Activated T-helper 17 cell treated with anti-CD3 and anti-CD28 coated beads, Interleukin-2, amount 50 U/mL, for 72 hours (primary cell): ENCODE data around the gene GPC1. TPM values are rescaled to one million over a fixed set of nuclear protein-coding genes. Genes with fewer than 3 reads are reported as not detected.

Experiments used
- ATAC-seq: fragments of 150-1000 bp; cut with Tn5 transposase; replicated peaks from 2 replicates; pipeline ENCODE4 v1.10.0; 2021; ENCODE audit warnings: mild to moderate bottlenecking, moderate library complexity
- H3K27ac Mint-ChIP-seq: one replicate; pipeline ENCODE4 v1.8.0; 2022; ENCODE audit warnings: mixed read lengths
- H3K27me3 Mint-ChIP-seq: one replicate; pipeline ENCODE4 v1.8.0; 2022; ENCODE audit warnings: mixed read lengths
- H3K36me3 Mint-ChIP-seq: one replicate; pipeline ENCODE4 v1.8.0; 2022; ENCODE audit warnings: low read depth, mild to moderate bottlenecking, mixed read lengths
- H3K4me1 Mint-ChIP-seq: one replicate; pipeline ENCODE4 v1.8.0; 2022; ENCODE audit warnings: mixed read lengths
- H3K4me3 Mint-ChIP-seq: one replicate; pipeline ENCODE4 v1.8.0; 2022; ENCODE audit warnings: mild to moderate bottlenecking, mixed read lengths
- H3K9me3 Mint-ChIP-seq: one replicate; pipeline ENCODE4 v1.8.0; 2022; ENCODE audit warnings: mixed read lengths
- total RNA-seq, 2 donors: library from RNA; stranded (reverse); gene quantifications; one replicate each; pipeline ENCODE4 v1.2.3, GENCODE V29; 2022

Gene GPC1
- total RNA-seq, 2 donors from 2014 or later = 4.0 to 4.6 TPM

DNA sequence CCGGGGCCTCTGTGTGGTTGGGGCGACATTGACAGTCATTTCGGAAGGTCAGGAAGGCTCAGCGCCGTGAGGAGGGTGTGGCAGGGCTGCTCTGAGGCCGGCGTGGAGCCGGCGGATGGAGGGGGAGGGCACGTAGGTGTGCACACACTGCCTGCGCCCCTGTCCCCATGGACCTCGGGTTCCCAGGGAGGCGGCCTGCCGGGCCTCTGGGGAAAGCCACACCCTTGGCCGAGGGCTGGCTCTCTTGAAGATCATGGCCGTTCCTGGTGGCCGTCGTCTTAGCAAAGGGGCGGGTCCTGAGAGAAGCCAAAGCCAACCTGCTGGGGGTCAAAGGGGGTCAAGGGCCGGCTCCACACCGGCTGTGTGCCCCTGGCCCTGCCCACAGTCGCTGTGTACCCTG is 11.9 kb downstream of the GPC1 start:
- Mint-ChIP-seq H3K4me3 (no peak overlapping the region), H3K36me3 (no peaks in the 10 kb centered on the region), H3K4me1 (no peaks in the 10 kb centered on the region), H3K27ac (no peak overlapping the region), H3K27me3 (peaks cover 10% of the 10 kb centered on the region), H3K9me3 (no peaks in the 10 kb centered on the region)
- ATAC-seq = no peak

- Mint-ChIP-seq H3K4me1 (no peaks in the 10 kb centered on the region), H3K36me3 (no peaks in the 10 kb centered on the region), H3K9me3 (no peaks in the 10 kb centered on the region)
Measured at GRCh38 chr2:240447934-240448333, 12.5 kb downstream of the GPC1 start.

GRCh38 chr2:240448387-240449274 is 13.2 kb downstream of the GPC1 start:
- no peaks in the 10 kb centered on the region for H3K9me3 Mint-ChIP-seq
- H3K4me1 Mint-ChIP-seq = no peaks in the 10 kb centered on the region
- peaks cover 10% of the 10 kb centered on the region for H3K27me3 Mint-ChIP-seq
- ATAC-seq = no peak
- no peaks in the 10 kb centered on the region for H3K36me3 Mint-ChIP-seq
- no peak overlapping the region for H3K4me3 Mint-ChIP-seq
- no peak overlapping the region for H3K27ac Mint-ChIP-seq

More at GRCh38 chr2:240447934-240448333, 12.5 kb downstream of the GPC1 start:
- Mint-ChIP-seq H3K27me3 (peaks cover 10% of the 10 kb centered on the region), H3K4me3 (no peak overlapping the region), H3K27ac (no peak overlapping the region)
- no peak for ATAC-seq

DNA sequence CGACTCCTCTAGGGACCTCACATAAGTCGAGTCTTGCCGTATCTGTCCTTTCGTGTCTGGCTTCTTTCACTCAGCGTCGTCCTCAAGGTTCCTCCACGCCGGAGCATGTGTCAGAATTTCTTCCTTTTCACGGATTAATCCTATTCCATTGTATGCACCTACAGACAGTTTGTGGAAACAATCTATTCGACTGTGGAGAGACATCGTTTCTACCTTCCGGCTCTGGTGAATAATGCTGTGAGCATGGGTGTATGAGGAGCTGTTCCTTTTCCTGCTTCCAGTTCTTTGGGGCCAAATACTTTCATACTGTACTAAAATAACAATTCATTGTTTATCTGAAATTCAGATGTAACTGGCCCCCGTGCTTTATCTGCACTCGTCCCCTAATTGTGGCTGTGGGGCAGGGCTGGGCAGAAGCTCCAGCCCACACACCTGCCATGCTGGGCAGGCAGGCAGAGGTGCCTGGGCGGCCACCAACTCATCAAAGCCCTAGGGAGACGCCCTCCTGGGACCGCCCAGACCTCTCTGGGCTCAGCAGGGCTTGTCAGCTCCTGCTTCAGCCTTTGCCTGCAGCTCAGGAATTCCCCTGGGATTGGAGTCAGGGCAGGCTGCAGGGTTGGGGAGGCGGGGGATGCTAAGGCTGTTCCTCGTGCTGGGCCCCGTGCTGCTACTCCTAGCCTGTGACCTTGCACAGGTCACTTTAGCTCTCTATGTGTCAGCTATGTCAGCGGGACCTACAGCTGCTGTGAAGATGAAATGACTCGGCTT is 14.5 kb downstream of the GPC1 start:
- ATAC-seq = no peak
- Mint-ChIP-seq H3K4me3 (no peak overlapping the region), H3K36me3 (peaks cover 4% of the 10 kb centered on the region), H3K27me3 (peaks cover 19% of the 10 kb centered on the region), H3K4me1 (peaks cover 4% of the 10 kb centered on the region), H3K9me3 (no peaks in the 10 kb centered on the region), H3K27ac (no peak overlapping the region)

DNA sequence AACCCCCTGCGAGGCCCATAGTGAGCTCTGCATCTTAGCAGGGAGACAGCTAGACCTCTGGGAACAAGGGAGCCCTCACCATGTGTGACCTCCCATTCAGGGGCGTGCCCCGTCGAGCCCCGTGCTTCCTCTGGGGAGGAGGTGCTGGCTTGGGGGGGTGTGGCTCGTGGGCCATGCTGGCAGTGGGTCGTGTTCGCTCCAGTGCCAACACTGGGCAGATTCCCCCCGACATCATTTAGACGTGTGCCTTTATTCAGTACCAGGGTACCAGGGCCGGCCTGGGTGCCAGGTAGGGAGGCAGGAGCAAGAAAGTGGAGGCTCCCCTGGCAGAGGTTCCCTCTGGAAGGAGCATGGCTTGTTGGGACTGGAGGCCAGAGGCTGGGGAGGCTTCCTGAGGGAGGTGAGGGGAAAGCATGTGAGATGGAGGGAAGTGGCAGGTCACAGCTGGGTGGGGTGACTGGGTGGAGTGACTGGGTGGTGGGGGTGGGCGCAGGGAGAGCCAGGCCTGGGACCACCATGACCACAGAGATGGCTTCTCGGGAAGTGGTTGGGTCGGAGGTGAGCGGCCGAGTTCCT is 15.2 kb downstream of the GPC1 start:
- Mint-ChIP-seq H3K4me3 (no peak overlapping the region), H3K27ac (no peak overlapping the region), H3K36me3 (peaks cover 4% of the 10 kb centered on the region), H3K4me1 (peaks cover 4% of the 10 kb centered on the region), H3K27me3 (peaks cover 20% of the 10 kb centered on the region), H3K9me3 (no peaks in the 10 kb centered on the region)
- no peak for ATAC-seq

GRCh38 chr2:240451108-240451611 is 15.7 kb downstream of the GPC1 start:
- ATAC-seq = no peak
- Mint-ChIP-seq H3K36me3 (peaks cover 4% of the 10 kb centered on the region), H3K27ac (no peak overlapping the region), H3K4me1 (peaks cover 4% of the 10 kb centered on the region), H3K4me3 (no peak overlapping the region), H3K9me3 (no peaks in the 10 kb centered on the region), H3K27me3 (peaks cover 20% of the 10 kb centered on the region)

DNA sequence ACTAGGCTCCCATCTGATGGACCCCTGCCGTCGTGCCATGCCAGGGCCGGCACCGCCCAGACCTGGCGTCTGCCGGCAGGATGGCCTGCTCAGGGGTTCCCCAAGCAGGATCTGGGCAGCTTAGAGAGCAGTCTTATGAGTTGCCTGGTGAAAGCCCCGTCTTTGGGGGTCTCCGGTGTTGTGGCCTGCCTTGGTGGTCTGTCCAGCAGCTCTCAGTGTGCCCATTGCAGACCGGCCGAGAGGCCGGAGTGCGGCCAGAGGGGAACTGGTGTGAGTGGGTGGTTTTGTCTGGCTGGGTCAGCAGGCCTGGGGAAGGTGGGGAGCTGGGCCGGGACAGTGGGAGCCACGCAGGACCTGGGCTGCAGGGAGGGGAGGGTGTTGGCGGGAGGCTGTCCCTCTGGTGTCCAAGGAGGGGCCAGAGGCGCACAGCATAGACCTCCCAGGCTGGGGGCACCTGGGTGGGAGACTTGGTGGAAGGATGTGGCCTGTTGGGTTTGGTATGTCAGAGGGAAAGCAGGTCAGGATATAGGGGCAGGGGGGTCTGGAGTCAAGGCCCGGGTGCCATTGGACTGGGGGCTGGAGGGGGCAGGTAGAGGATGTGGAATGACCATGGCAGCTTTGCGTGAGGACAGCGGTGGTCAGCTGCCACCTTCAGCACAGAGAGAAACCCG is 16.5 kb downstream of the GPC1 start:
- Mint-ChIP-seq H3K4me1 (peaks cover 4% of the 10 kb centered on the region), H3K4me3 (peak overlapping the region; percentile 52), H3K27me3 (peaks cover 20% of the 10 kb centered on the region), H3K9me3 (no peaks in the 10 kb centered on the region), H3K27ac (no peak overlapping the region), H3K36me3 (peaks cover 4% of the 10 kb centered on the region)
- no peak for ATAC-seq

DNA sequence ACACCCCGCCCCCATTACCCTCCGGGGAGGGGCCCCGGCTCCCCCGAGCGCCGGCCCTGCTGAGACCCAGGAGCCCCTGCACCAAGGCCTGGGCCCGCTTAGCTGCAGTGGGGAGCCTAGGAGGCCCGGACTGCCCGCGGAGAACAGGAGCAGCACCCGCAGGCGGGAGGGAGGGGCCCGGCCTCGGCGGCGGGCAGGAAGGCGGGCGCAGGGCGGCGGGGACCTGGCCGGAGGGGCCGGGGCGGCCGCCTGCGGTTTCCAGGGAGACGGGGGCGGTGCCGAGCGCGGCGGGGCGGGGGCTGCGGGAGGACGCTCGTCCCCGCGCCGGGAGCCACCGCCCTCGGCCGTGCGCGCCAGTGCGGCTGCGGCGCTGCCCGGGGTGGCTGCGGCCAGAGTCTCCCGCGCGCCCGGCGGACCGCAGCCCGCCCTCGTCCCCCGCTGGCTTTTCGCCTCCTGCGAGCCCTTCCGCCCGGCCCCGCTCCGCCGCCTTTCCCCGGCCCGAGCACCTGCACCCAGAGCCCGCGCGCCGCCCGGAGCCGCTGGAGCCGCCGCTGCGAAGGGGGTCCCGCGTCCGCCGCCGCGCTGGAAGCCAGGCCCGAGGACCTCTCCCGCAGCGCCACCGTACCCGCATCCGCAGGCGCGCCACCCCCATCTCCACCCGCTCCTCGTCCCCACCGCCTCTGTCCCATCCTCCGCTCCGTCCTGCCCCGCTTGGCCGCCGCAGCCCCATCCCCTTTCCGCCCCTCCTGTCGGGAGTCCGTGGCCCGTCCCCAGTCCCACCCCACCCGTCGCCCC is 17.2 kb downstream of the GPC1 start:
- H3K36me3 Mint-ChIP-seq = peaks cover 4% of the 10 kb centered on the region
- H3K27me3 Mint-ChIP-seq = peaks cover 20% of the 10 kb centered on the region

DNA sequence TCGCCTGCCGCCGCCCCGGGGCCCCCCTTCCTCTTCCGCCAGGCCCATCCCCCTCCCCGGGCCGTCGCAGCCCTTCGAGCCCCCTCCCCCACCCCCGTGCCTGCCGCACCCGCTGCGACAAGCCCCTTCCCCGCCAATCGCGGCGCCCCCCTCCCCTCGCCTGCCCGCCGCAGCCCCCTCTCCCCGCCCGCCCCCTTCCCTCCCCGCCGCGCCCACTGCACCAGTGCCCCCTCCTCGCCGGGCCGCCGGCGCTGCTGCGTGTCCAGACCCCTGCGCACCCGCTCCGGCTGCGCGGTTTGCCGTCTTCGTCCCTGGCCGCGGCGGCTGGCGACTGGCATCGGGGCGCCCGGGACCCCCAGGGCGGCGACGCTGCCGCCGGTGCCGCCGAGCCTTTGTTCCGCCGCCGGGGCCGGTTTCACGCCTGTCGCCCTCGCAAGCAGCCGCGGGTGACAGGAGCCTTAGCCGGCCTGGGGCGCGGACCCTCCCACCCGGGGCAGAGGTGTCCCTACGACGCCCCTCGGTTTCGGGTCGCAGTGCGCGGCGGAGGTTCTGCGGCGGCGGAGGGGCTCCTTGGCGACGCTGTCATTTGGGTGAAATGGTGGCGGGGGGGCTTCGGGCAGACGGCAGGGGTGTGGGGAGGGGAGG is 18.1 kb downstream of the GPC1 start:
- Mint-ChIP-seq H3K4me3 (peak overlapping the region; percentile 32), H3K27ac (no peak overlapping the region), H3K36me3 (peaks cover 4% of the 10 kb centered on the region), H3K9me3 (no peaks in the 10 kb centered on the region), H3K27me3 (peaks cover 20% of the 10 kb centered on the region), H3K4me1 (peaks cover 4% of the 10 kb centered on the region)
- no peak for ATAC-seq

More for the DNA sequence above, 17.2 kb downstream of the GPC1 start:
- H3K9me3 Mint-ChIP-seq = no peaks in the 10 kb centered on the region
- no peak overlapping the region for H3K27ac Mint-ChIP-seq
- peak overlapping the region; percentile 52 for H3K4me3 Mint-ChIP-seq
- peak; percentile 17 for ATAC-seq
- peaks cover 4% of the 10 kb centered on the region for H3K4me1 Mint-ChIP-seq

DNA sequence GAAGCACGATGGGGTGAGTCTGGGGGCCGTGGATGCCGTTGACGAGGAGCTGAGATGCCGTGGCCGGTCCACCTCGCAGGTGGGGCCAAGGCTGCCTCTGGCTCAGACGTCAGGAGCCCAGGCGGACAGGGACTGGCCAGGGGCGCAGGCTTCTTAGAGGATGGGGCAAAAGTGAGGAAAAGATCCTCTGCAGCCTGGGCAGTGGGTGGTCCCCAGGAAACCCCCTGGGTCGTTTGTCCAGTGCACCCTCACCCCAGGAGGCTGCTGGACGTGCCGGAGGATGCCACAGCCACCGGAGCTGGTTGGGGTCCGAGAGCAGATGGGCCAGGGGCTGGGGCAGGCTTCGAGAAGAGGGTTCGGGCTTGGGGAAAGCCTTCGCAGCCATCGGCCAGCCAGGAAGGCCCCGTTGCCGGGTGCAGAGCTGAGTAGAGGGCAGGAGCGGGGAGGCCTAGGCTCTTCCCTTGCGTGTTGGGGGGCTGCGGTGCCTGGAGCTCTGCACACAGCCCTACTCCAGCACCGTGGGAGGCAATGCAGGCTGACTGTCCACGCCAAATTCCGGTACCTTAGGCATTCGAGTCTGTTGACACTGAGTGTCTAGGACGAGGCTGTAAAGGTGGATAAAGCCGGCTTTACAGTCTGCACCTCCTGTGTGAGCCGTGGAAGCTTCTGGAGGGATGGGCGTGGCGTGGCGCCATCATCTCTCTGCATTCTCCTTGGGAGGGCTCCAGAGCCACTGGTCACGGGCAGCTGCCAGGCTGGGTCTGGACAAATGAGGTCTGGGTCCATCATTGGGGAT is 18.8 kb downstream of the GPC1 start:
- peaks cover 20% of the 10 kb centered on the region for H3K27me3 Mint-ChIP-seq
- ATAC-seq = no peak
- peaks cover 4% of the 10 kb centered on the region for H3K36me3 Mint-ChIP-seq
- no peak overlapping the region for H3K27ac Mint-ChIP-seq
- no peaks in the 10 kb centered on the region for H3K9me3 Mint-ChIP-seq
- peaks cover 4% of the 10 kb centered on the region for H3K4me1 Mint-ChIP-seq
- peak overlapping the region; percentile 32 for H3K4me3 Mint-ChIP-seq

DNA sequence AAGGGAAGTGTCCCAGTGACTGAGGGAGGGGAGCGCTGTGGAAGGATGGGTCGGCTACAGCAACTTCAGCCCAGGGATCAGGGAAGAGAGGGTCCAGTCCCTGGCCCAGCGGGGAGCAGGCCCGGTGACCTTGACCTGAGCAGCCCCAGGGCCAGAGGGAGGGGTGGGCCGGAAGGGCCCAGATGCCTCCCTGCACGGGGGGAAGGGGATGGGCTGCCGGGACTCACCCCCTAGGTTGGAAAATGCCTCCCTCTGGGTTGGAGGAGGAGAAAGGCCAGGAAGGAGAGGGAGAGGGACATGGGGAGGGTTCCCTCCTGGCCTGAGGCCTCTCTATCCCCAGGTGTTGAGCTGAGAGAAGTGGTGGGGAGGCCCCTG is 19.8 kb downstream of the GPC1 start:
- no peak for ATAC-seq
- peaks cover 14% of the 10 kb centered on the region for H3K27me3 Mint-ChIP-seq
- no peaks in the 10 kb centered on the region for H3K9me3 Mint-ChIP-seq
- H3K36me3 Mint-ChIP-seq = peaks cover 4% of the 10 kb centered on the region
- H3K4me3 Mint-ChIP-seq = no peak overlapping the region
- H3K4me1 Mint-ChIP-seq = peaks cover 4% of the 10 kb centered on the region
- no peak overlapping the region for H3K27ac Mint-ChIP-seq

DNA sequence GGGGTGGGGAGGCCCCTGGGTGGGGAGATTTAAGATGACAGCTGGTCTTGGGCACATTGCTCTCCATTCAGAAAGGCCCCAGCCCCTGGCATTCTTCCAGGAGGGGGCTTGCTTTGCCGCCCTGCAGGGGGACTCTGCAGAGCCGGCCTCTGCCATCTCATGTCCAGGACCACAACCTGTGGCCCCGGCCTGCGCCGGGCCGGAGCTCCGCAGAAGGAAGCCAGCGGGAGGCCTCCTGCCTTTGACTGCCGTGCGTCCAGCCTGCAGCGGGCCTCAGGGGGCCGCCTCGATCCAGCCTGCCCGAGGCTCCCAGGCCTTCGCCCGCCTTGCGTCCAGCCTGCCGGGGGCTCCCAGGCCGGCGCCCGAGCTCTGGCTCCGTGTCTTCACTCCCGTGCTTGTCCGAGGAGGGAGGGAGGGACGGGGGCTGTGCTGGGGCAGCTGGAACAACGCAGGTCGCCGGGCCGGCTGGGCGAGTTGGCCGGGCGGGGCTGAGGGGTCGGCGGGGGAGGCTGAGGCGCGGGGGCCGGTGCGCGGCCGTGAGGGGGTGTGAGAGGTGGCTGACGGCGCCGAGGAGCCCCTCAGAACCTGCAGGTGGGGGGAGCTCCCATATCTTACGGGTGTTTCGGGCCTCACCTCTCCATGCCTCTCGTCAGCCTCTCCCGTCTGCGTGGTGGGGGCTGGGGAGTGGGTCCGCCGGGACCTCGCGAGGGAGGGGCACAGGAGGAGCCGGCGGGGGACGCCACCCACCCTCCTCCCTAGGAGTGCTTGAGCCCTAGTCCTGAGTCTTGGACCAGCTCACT is 20.4 kb downstream of the GPC1 start:
- H3K9me3 Mint-ChIP-seq = no peaks in the 10 kb centered on the region
- peaks cover 4% of the 10 kb centered on the region for H3K36me3 Mint-ChIP-seq
- no peak overlapping the region for H3K4me3 Mint-ChIP-seq
- peaks cover 10% of the 10 kb centered on the region for H3K27me3 Mint-ChIP-seq
- no peak for ATAC-seq
- no peak overlapping the region for H3K27ac Mint-ChIP-seq
- H3K4me1 Mint-ChIP-seq = peaks cover 4% of the 10 kb centered on the region
